ENCODE measurements around the gene FGD6.
"Not testable (repeated sequence)": the region's sequence is repeated elsewhere in the genome, so short reads cannot be mapped to it uniquely, and the experiment has no call there.

FGD6 gene

GRCh38 chr12:95204141-95204866, 13.0 kb downstream of the FGD6 start:
- no peak for DNase-seq

- no peak for DNase-seq
Observed at GRCh38 chr12:95203487-95204030, 13.7 kb downstream of the FGD6 start.

DNA sequence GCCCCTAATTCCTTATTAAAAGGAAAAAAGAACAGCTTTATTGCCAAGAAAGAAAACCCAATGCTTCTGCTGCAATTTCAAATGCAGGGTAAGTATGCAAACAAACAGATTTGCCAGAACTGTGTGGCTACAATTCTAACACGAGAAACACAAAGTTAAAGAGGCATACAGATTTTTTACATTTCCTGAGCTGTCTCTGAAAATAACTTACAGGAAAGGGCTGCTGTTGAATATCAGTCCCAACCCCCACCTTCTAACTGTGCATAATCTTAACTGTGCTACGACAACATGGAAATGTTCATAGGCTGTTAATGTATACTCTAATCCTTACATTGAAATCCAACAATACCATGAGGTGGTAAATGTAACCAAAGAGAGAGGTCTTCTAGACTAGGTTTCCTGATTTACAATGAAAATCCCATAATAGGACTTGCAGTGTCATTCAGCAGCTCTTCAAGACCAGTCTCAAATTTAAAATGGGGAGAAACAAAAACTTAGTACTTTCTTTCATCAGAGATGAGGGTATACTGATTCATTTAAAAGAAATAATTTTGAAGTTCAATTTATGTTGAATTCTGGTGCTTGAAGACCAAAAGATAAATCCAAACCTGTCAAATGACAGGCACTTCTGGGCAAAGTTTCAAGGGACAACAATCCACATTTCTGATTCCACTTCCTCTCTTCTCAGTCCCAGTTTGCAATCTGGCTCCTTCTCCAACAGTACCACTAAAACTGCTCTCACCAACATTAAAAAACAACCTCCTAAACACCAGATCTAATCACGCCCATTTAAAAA, 14.4 kb downstream of the FGD6 start:
- no peak for DNase-seq

- no peak for DNase-seq
Observed at GRCh38 chr12:95201056-95201670, 16.1 kb downstream of the FGD6 start.

DNA sequence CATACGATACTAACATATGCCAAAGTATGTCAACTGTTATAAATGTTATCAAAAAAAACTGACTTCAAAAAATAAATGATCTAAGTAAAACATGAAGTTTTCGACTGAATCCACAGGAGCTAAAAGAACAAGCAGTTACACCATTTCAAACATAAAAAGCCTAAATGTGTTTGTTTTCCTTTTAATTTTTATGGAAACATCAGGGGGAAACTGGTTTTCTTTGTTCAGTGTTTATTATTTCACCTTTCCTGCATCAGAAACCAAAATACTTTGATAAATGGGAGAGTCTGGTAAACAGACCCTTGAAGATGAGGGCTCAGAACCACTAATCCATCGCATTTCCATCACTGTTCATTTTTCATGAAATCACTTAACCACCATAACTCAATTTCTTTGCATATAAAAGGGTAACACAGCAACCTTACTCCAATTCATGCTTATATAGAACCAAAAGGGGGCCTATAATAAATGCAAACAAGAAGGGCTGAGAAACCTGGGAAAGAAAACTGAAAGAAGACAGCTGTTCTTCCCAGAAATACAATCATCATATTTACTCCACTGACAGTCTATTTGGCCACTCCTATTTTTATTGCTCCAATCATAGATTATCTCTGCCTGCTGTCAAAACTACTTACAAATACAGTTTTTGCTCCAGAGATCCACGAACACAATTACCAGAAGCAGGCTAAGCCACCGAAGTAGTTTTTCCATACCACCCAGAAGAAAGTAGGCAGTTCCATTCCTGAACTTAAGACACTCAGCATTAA, 17.0 kb downstream of the FGD6 start:
- no peak for DNase-seq

DNA sequence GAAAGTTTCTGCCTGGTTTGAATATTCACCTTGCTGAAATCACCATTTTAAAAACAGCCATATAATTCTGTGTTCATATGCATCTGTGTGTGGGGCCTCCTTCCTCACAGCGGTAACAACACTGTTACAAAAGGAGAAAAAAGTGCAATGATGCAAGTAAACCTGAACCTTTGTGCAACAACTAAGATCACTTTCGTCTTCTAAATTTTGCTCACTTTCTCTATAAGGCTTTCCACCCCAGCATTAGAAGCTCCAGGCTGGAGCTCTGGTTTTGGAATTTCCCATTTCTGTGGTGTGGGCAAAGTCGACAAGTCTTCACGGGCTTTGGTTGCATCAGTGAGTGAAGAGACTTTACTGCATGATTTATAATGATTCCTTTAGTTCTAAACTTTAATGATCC, 18.4 kb downstream of the FGD6 start:
- no peak for DNase-seq

- DNase-seq = no peak
Observed at GRCh38 chr12:95197636-95198035, 19.6 kb downstream of the FGD6 start.

GRCh38 chr12:95196875-95197569, 20.2 kb downstream of the FGD6 start:
- not testable (repeated sequence) for DNase-seq

- DNase-seq = no peak
Observed at GRCh38 chr12:95195122-95195521, 22.1 kb downstream of the FGD6 start.

DNA sequence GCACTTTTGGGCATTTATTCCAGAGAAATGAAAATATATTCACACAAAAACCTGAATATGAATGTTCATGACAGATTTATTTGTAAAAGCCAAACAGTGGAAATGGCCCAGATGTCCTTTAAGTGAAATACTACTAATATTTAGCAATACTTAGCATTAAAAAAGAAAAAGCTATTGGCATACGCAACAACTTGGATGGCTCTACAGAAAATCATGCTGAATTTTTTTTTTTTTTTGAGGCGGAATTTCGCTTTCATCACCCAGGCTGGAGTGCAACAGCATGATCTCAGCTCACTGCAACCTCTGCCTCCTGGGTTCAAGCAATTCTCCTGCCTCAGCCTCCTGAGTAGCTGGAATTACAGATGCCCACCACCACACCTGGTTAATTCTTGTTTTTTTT, 24.1 kb downstream of the FGD6 start:
- DNase-seq = no peak

- DNase-seq = no peak
Observed at GRCh38 chr12:95192271-95192670, 25.0 kb downstream of the FGD6 start.

- DNase-seq = no peak
Observed at GRCh38 chr12:95191060-95191696, 26.1 kb downstream of the FGD6 start.

DNA sequence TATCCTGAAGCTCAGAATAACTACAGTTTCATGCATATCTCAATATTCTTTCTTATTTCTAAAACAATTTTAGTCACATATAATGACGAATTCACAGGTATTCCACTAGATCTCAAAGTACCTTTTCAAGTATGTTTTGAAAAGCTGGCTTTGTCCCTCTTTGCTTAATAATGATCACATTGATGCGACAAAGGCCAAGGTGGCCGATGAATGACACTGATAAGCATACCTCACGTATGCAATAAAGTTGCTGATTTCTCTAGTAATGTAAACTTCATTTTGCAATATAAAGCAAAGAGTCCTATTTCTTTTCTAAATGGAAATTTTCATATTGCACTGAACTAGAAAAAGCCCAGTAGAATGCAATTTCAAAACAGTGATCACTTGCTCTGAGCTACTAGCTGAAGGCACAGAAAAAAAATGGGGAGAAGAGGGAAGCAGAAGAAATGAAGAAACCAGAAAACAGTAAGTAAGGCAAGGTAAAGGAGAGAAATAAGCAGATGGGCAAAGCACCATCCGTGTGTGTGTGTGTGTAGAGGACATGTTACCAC, 29.3 kb downstream of the FGD6 start:
- DNase-seq = no peak

DNA sequence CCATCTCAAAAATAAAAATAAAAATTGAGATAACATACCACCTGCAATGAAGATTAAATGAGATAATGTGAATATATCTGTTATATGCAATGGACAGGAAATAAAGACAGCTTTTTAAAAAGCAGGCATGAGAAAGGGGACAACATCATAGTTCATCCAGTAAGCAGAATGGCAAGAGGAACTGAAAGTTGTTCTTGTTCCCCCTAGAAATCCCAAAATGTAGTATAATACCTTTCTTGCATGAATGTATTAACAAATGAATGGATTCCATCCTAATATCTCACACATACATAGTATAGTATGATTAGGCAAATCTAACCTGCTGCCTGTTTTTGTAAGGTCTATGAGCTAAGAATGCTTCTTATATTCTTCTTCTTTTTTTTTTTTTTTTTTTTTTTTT, 31.4 kb downstream of the FGD6 start:
- no peak for DNase-seq

DNA sequence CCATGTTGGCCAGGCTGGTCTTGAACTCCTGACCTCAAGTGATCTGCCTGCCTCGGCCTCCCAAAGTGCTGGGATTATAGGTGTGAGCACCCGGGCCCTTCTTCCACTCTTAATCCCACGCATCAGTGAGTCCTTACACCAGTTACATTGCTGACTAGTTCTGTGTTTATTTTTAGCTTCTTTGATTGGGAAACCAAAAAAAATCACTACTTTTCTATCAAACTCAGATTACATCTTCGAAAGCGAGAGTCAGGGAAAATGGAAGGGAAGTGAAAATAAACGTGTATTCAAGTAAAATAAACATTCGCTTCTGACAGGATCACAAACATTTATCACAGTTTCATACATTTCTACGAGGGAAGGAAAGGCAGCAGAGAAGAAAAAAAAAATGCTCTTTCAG, 32.2 kb downstream of the FGD6 start:
- DNase-seq = no peak

GRCh38 chr12:95184121-95184520, 33.1 kb downstream of the FGD6 start:
- DNase-seq = no peak

- no peak for DNase-seq
Observed at GRCh38 chr12:95182868-95183415, 34.3 kb downstream of the FGD6 start.

GRCh38 chr12:95181103-95181502, 36.2 kb downstream of the FGD6 start:
- DNase-seq = no peak

DNA sequence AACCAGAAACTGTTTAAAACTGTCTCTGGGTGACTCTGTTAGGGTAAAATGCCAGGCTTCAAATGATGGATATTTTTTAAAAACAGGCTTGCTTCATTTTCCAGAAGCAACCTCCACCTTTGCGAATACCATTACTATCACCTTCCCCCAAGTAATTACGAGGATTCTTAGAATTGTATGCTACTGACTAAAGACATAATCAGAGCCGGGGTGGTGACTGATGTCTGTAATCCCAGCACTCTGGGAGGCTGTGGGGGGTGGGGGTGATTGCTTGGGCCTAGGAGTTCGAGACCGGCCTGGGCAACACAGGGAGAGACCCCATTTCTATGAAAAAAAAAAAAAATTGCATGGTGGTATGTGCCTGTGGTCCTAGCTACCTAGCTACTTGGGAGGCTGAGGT, 38.3 kb downstream of the FGD6 start:
- no peak for DNase-seq

DNA sequence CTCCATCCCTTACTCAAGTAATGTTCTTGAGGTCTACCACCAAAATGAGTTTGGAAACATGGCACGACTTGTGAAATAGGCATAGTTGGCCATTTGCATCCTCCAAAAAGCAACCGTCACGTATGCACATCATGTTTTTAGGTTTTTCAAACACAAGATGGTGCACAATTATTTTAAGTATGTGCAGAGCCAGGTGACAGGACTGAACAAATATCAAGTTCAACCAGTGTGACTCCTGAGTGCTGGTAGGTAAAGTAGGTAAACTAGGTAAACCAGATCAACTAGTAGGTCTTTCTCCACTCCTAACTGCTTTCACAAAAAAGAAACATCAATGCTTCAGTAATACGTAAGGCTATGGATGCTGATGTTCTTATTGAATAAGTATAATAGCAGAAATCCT, 39.1 kb downstream of the FGD6 start:
- DNase-seq = no peak

DNA sequence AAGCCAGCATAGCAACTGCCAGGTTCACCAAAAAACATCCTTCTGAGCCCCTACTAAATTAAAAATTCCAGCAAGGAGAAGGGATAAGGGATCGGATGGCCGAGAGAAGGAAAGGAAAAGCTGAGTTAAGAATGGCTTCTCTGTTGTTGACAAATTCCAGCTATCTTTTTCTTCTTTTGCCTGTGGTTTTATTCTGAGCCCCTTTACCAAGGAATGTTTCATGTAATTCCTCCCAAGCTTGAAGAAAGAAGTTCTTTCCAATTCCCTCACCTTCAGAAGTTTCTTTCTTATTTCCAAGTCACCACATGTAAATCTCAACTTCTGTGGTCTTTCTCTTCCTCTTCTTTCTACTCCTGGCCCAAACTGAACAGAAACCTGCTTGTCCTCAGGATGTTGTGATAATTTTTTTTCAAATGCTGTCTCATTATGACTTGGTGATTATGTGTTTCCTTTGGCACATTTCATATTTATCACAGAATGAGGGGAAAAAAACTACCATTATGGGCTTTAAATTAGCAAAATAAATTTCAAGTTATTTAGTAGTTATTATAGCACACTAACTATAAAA, 40.0 kb downstream of the FGD6 start:
- no peak for DNase-seq

Data from activated CD4-positive, alpha-beta T cell treated with anti-CD3 and anti-CD28 coated beads, Interleukin-2, amount 50 U/mL, for 4 hours (primary cell).